Measurements from ENCODE around the gene TMEM72.

Gene TMEM72

GRCh38 chr10:44949915-44950314 lies 38.8 kb downstream of the TMEM72 start:
- Histone ChIP-seq H2AFZ (no peak overlapping the region), H3K36me3 (ENCODE audit: control insufficient read depth, insufficient read depth, low read length) (no peaks in the 10 kb centered on the region), H3K27me3 (ENCODE audit: control insufficient read depth, insufficient read depth, low read length) (no peaks in the 10 kb centered on the region), H3K79me2 (no peaks in the 10 kb centered on the region), H3K4me1 (no peaks in the 10 kb centered on the region), H3K4me3 (ENCODE audit: low read depth, low read length) (no peak overlapping the region), H3K9me3 (ENCODE audit: control insufficient read depth, low read length) (no peaks in the 10 kb centered on the region), H3K27ac (no peak overlapping the region), H3K4me2 (ENCODE audit: low read length) (no peak overlapping the region), H3K9ac (no peak overlapping the region)
- TF ChIP-seq CTCF (IDR thresholded peaks at IDR 0.05), result no peak

- no peaks in the 10 kb centered on the region for H3K36me3 ChIP-seq (ENCODE audit: control insufficient read depth, insufficient read depth, low read length)
- no peaks in the 10 kb centered on the region for H3K9me3 ChIP-seq (ENCODE audit: control insufficient read depth, low read length)
- no peak overlapping the region for H3K27ac ChIP-seq
- H3K4me3 ChIP-seq (ENCODE audit: low read depth, low read length), result no peak overlapping the region
- H3K27me3 ChIP-seq (ENCODE audit: control insufficient read depth, insufficient read depth, low read length), result no peaks in the 10 kb centered on the region
- no peak overlapping the region for H3K4me2 ChIP-seq (ENCODE audit: low read length)
- no peak overlapping the region for H3K9ac ChIP-seq
- no peaks in the 10 kb centered on the region for H3K79me2 ChIP-seq
- no peak for TF ChIP-seq CTCF (IDR thresholded peaks at IDR 0.05)
- H3K4me1 ChIP-seq, result no peaks in the 10 kb centered on the region
- no peak overlapping the region for H2AFZ ChIP-seq
These were observed 39.4 kb downstream of the TMEM72 start for GRCh38 chr10:44950326-44951225.

GRCh38 chr10:44951576-44952226 lies 40.6 kb downstream of the TMEM72 start:
- no peaks in the 10 kb centered on the region for H3K36me3 ChIP-seq (ENCODE audit: control insufficient read depth, insufficient read depth, low read length)

GRCh38 chr10:44952779-44953231 lies 41.7 kb downstream of the TMEM72 start:
- no peak for TF ChIP-seq CTCF (IDR thresholded peaks at IDR 0.05)
- no peak overlapping the region for H3K4me2 ChIP-seq (ENCODE audit: low read length)
- no peak overlapping the region for H3K27ac ChIP-seq
- no peak overlapping the region for H3K4me3 ChIP-seq (ENCODE audit: low read depth, low read length)
- no peaks in the 10 kb centered on the region for H3K36me3 ChIP-seq (ENCODE audit: control insufficient read depth, insufficient read depth, low read length)
- no peaks in the 10 kb centered on the region for H3K79me2 ChIP-seq
- no peak overlapping the region for H3K9ac ChIP-seq
- no peaks in the 10 kb centered on the region for H3K27me3 ChIP-seq (ENCODE audit: control insufficient read depth, insufficient read depth, low read length)
- H3K9me3 ChIP-seq (ENCODE audit: control insufficient read depth, low read length), result no peaks in the 10 kb centered on the region
- H2AFZ ChIP-seq, result no peak overlapping the region
- no peaks in the 10 kb centered on the region for H3K4me1 ChIP-seq

More at GRCh38 chr10:44951576-44952226, 40.6 kb downstream of the TMEM72 start:
- Histone ChIP-seq H3K9ac (no peak overlapping the region), H3K79me2 (no peaks in the 10 kb centered on the region), H2AFZ (no peak overlapping the region), H3K4me1 (no peaks in the 10 kb centered on the region), H3K4me2 (ENCODE audit: low read length) (no peak overlapping the region), H3K9me3 (ENCODE audit: control insufficient read depth, low read length) (no peaks in the 10 kb centered on the region), H3K4me3 (ENCODE audit: low read depth, low read length) (no peak overlapping the region), H3K27me3 (ENCODE audit: control insufficient read depth, insufficient read depth, low read length) (no peaks in the 10 kb centered on the region), H3K27ac (no peak overlapping the region)
- TF ChIP-seq CTCF (IDR thresholded peaks at IDR 0.05), result no peak
